NT2/D1 (cell line): ENCODE data around the gene SLC6A19.

Source experiments
- DNase-seq: peaks from one replicate; pipeline ENCODE4 v3.0.0-alpha.2; 2011; ENCODE audit warnings: low read depth, low spot score
- H3K27me3 ChIP-seq: 2 replicates; pipeline ENCODE4 v1.6.0; 2011; ENCODE audit warnings: mild to moderate bottlenecking; ENCODE audit not compliant: insufficient read length, insufficient read depth
- H3K36me3 ChIP-seq: 2 replicates; pipeline ENCODE4 v1.6.1; 2011; ENCODE audit warnings: mild to moderate bottlenecking, low read length, mixed read lengths; ENCODE audit not compliant: insufficient read depth, insufficient read length
- H3K4me1 ChIP-seq: 2 replicates; pipeline ENCODE4 v1.5.1; 2011; ENCODE audit not compliant: insufficient read depth, insufficient read length
- H3K4me3 ChIP-seq: 2 replicates; pipeline ENCODE4 v1.5.1; 2011; ENCODE audit warnings: low read depth; ENCODE audit not compliant: insufficient read length
- H3K9ac ChIP-seq: 2 replicates; pipeline ENCODE4 v1.6.0; 2011; ENCODE audit warnings: low read depth; ENCODE audit not compliant: insufficient read length
- H3K9me3 ChIP-seq: 2 replicates; pipeline ENCODE4 v1.5.1; 2011; ENCODE audit warnings: mild to moderate bottlenecking, low read length; ENCODE audit not compliant: insufficient read depth
- SUZ12 ChIP-seq: IDR thresholded peaks from 2 replicates; pipeline ENCODE4 v1.6.1; 2011; ENCODE audit not compliant: insufficient read length, insufficient read depth; ENCODE audit errors: extremely low read depth
- YY1 ChIP-seq: IDR thresholded peaks from 2 replicates; pipeline ENCODE4 v1.6.1; 2011; ENCODE audit not compliant: insufficient read length, insufficient read depth
- ZNF274 ChIP-seq: IDR thresholded peaks from 2 replicates; pipeline ENCODE4 v1.6.1; 2011; ENCODE audit warnings: mild to moderate bottlenecking, low read depth, low read length

SLC6A19 gene

GRCh38 chr5:1217596-1218206 is 16.3 kb downstream of the SLC6A19 start:
- H3K36me3 ChIP-seq, result no peaks in the 10 kb centered on the region
- no peak overlapping the region for H3K9ac ChIP-seq
- no peak overlapping the region for H3K4me3 ChIP-seq
- DNase-seq, result no peak
- TF ChIP-seq YY1 (no peak), SUZ12 (no peak), ZNF274 (no peak)
- no peaks in the 10 kb centered on the region for H3K27me3 ChIP-seq
- no peaks in the 10 kb centered on the region for H3K4me1 ChIP-seq
- H3K9me3 ChIP-seq, result peaks cover 7% of the 10 kb centered on the region; the same call in 1 of the 2 replicates

DNA sequence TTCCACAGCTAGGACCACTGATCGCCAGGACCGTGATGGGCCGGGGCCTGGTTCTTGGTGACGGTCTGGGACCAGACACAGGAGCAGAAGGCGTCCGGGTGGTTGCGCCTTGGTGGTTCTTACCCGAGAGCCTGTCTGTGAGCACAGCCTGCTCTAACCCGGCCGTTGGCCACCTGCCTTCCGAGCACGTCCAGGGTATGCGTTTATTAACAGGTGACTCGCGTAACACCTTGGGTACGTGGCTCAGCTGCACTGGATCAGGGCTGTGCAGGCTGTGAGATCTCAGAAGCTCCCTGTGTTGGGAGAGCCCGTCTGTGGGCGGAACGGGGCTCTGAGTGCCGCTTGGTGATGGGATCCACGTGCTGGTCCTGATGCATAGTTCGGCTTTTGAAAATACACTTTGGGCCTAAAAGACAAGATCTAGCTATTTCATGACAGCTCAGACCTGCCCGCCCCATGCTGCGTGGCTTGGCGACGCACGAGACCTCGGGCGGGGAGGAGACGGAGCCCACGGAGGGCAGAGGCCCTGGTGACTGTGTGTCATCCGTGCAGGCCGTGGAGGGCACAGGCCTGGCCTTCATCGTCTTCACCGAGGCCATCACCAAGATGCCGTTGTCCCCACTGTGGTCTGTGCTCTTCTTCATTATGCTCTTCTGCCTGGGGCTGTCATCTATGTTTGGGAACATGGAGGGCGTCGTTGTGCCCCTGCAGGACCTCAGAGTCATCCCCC is 17.1 kb downstream of the SLC6A19 start:
- Histone ChIP-seq H3K27me3 (no peaks in the 10 kb centered on the region), H3K9me3 (peaks cover 7% of the 10 kb centered on the region; the same call in 1 of the 2 replicates)
- no peak for DNase-seq

DNA sequence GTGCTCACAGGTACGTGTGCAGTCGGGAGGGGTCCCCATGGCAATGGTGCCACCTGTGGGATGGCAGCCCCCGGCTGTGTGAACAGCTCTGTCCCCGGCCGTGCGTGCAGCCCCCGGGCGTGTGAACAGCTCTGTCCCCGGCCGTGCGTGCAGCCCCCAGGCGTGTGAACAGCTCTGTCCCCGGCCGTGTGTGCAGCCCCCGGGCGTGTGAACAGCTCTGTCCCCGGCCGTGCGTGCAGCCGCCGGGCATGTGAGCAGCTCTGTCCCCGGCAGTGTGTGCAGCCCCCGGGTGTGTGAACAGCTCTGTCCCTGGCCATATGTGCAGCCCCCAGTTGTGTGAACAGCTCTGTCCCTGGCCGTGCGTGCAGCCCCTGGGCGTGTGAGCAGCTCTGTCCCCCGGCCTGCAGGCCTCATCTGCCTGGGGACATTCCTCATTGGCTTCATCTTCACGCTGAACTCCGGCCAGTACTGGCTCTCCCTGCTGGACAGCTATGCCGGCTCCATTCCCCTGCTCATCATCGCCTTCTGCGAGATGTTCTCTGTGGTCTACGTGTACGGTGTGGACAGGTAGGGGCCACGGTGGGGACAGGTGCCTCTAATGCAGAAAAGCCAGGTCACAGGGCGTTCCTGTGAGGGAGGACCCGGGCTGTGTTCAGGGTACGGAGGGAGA is 17.8 kb downstream of the SLC6A19 start:
- Histone ChIP-seq H3K9me3 (peaks cover 7% of the 10 kb centered on the region; the same call in 1 of the 2 replicates), H3K36me3 (no peaks in the 10 kb centered on the region), H3K4me3 (no peak overlapping the region), H3K4me1 (no peaks in the 10 kb centered on the region), H3K27me3 (no peaks in the 10 kb centered on the region), H3K9ac (no peak overlapping the region)
- DNase-seq, result no peak
- TF ChIP-seq YY1 (no peak), ZNF274 (no peak), SUZ12 (no peak)

More for the DNA sequence above, 17.1 kb downstream of the SLC6A19 start:
- Histone ChIP-seq H3K9ac (no peak overlapping the region), H3K4me3 (no peak overlapping the region), H3K4me1 (no peaks in the 10 kb centered on the region), H3K36me3 (no peaks in the 10 kb centered on the region)
- no peak for TF ChIP-seq ZNF274
- no peak for TF ChIP-seq SUZ12
- no peak for TF ChIP-seq YY1

- Histone ChIP-seq H3K36me3 (no peaks in the 10 kb centered on the region), H3K4me3 (no peak overlapping the region), H3K9ac (no peak overlapping the region), H3K9me3 (peaks cover 7% of the 10 kb centered on the region; the same call in 1 of the 2 replicates), H3K4me1 (no peaks in the 10 kb centered on the region), H3K27me3 (no peaks in the 10 kb centered on the region)
- no peak for TF ChIP-seq ZNF274
- TF ChIP-seq YY1, result no peak
- no peak for TF ChIP-seq SUZ12
- no peak for DNase-seq
Observed at GRCh38 chr5:1219768-1220100, 18.3 kb downstream of the SLC6A19 start.

GRCh38 chr5:1220351-1220750 is 19.0 kb downstream of the SLC6A19 start:
- no peak for DNase-seq
- H3K4me3 ChIP-seq, result no peak overlapping the region
- TF ChIP-seq ZNF274 (no peak), SUZ12 (no peak), YY1 (no peak)
- H3K36me3 ChIP-seq, result no peaks in the 10 kb centered on the region
- no peaks in the 10 kb centered on the region for H3K27me3 ChIP-seq
- H3K4me1 ChIP-seq, result no peaks in the 10 kb centered on the region
- peaks cover 6% of the 10 kb centered on the region; the same call in 1 of the 2 replicates for H3K9me3 ChIP-seq
- no peak overlapping the region for H3K9ac ChIP-seq

- H3K4me1 ChIP-seq, result no peaks in the 10 kb centered on the region
- no peak overlapping the region for H3K4me3 ChIP-seq
- no peak overlapping the region for H3K9ac ChIP-seq
- DNase-seq, result no peak
- TF ChIP-seq SUZ12, result no peak
- no peak for TF ChIP-seq ZNF274
- peaks cover 1% of the 10 kb centered on the region; the same call in 1 of the 2 replicates for H3K9me3 ChIP-seq
- no peaks in the 10 kb centered on the region for H3K27me3 ChIP-seq
- H3K36me3 ChIP-seq, result no peaks in the 10 kb centered on the region
Observed at GRCh38 chr5:1220831-1221230, 19.4 kb downstream of the SLC6A19 start.

GRCh38 chr5:1221721-1222120 is 20.3 kb downstream of the SLC6A19 start:
- no peak for TF ChIP-seq SUZ12
- no peak for TF ChIP-seq ZNF274
- TF ChIP-seq YY1, result no peak
- Histone ChIP-seq H3K4me3 (no peak overlapping the region), H3K27me3 (no peaks in the 10 kb centered on the region), H3K4me1 (no peaks in the 10 kb centered on the region), H3K9ac (no peak overlapping the region), H3K9me3 (no peaks in the 10 kb centered on the region), H3K36me3 (no peaks in the 10 kb centered on the region)
- DNase-seq, result no peak
